Endothelial cell of umbilical vein (primary cell): Measurements from ENCODE around the gene CHAF1A. TPM values are rescaled to one million over a fixed set of nuclear protein-coding genes. Genes with fewer than 3 reads are reported as not detected.

Experiments
- BruUV-seq: library from RNA; stranded (reverse); fragments of 400-500 nt; replicated peaks from 2 replicates; lab custom pipeline; 2021; lab: Mats Ljungman, UMichigan
- CTCF ChIA-PET: fragments of 300-600, 350-600 bp; sonication (Branson Sonifier 250); formaldehyde crosslinking; loops from one replicate; lab custom pipeline; 2021; ENCODE audit warnings: antibody characterized with exemption, inconsistent platforms; lab: Charles Lee
- POLR2A ChIA-PET: fragments of 300-600, 350-600 bp; sonication (Branson Sonifier 250); formaldehyde crosslinking; loops from one replicate; lab custom pipeline; 2021; ENCODE audit warnings: antibody characterized with exemption, inconsistent platforms; lab: Charles Lee
- DNase-seq: peaks from one replicate; pipeline ENCODE4 v3.0.0-alpha.2; 2011; ENCODE audit warnings: low read depth, low spot score
- FAIRE-seq: peaks from 2 replicates; lab custom pipeline; 2011; peaks lifted over from hg19 to GRCh38; lab: Jason Lieb, UNC
- H2AFZ ChIP-seq: 2 replicates; pipeline ENCODE4 v1.6.0; 2012; ENCODE audit warnings: low read depth, low read length, control low read depth, inconsistent platforms
- H3K27ac ChIP-seq: 2 replicates; pipeline ENCODE4 v1.5.1; 2011; ENCODE audit warnings: low read depth, mild to moderate bottlenecking, control low read depth, low read length, moderate library complexity; ENCODE audit not compliant: insufficient read depth
- H3K27me3 ChIP-seq, 2 experiments: 2 replicates each; pipeline versions ENCODE4 v1.6.0 to v1.6.1; 2011; ENCODE audit warnings: low read length in 2 of 2, mixed read lengths in 1 of 2; ENCODE audit not compliant: control insufficient read depth in 2 of 2, insufficient read depth in 2 of 2
- H3K36me3 ChIP-seq, 2 experiments: 2 replicates in 1 of 2; 3 replicates in 1 of 2; pipeline ENCODE4 v1.5.1; 2011; ENCODE audit warnings: low read length in 2 of 2, mild to moderate bottlenecking in 1 of 2, moderate library complexity in 1 of 2; ENCODE audit not compliant: control insufficient read depth in 2 of 2, insufficient read depth in 2 of 2; ENCODE audit errors: extremely low read depth in 1 of 2
- H3K4me1 ChIP-seq: 3 replicates; pipeline ENCODE4 v1.5.1; 2011; ENCODE audit warnings: mild to moderate bottlenecking, low read length; ENCODE audit not compliant: control insufficient read depth, insufficient read depth; ENCODE audit errors: extremely low read depth
- H3K4me2 ChIP-seq: 2 replicates; pipeline ENCODE4 v1.6.1; 2011; ENCODE audit warnings: low read length, control low read depth, mixed read lengths; ENCODE audit not compliant: insufficient read depth
- H3K4me3 ChIP-seq, 3 experiments: fragments of 200-600 bp in 1 of 3; sonication (generic), shearing (Covaris generic) in 1 of 3; replicated peaks in 1 of 3; 2 replicates each; pipeline ENCODE4 v1.5.1; 2011 to 2016; ENCODE audit warnings: control low read depth in 3 of 3, low read length in 3 of 3, mild to moderate bottlenecking in 2 of 3, inconsistent platforms in 1 of 3, low read depth in 1 of 3, moderate library complexity in 1 of 3; ENCODE audit not compliant: insufficient read depth in 1 of 3
- H3K79me2 ChIP-seq: 2 replicates; pipeline ENCODE4 v1.6.0; 2012; ENCODE audit warnings: low read length, inconsistent platforms; ENCODE audit not compliant: control insufficient read depth, insufficient read depth
- H3K9ac ChIP-seq: replicated peaks from 2 replicates; pipeline ENCODE3; 2011; ENCODE audit warnings: low read length, control low read depth; ENCODE audit not compliant: insufficient read depth; ENCODE audit errors: extremely low read depth
- H3K9me1 ChIP-seq: replicated peaks from 3 replicates; pipeline ENCODE4 v1.6.0; 2011; ENCODE audit warnings: mild to moderate bottlenecking, low read length; ENCODE audit not compliant: control insufficient read depth, insufficient read depth; ENCODE audit errors: extremely low read depth
- H3K9me3 ChIP-seq: replicated peaks from 2 replicates; pipeline ENCODE4 v1.5.1; 2012; ENCODE audit warnings: low read length, inconsistent platforms; ENCODE audit not compliant: control insufficient read depth, insufficient read depth
- H4K20me1 ChIP-seq: replicated peaks from 2 replicates; pipeline ENCODE3; 2011; ENCODE audit warnings: mild to moderate bottlenecking, low read length; ENCODE audit not compliant: control insufficient read depth, insufficient read depth; ENCODE audit errors: extremely low read depth
- CTCF ChIP-seq, 2 donors: IDR thresholded peaks; 1 replicate in 1 of 2; 2 replicates in 1 of 2; pipeline ENCODE4 v1.5.1; 2011; ENCODE audit warnings: low read length in 2 of 2, mild to moderate bottlenecking in 2 of 2, moderate library complexity in 2 of 2, control low read depth in 1 of 2, inconsistent platforms in 1 of 2, low read depth in 1 of 2; ENCODE audit not compliant: insufficient read depth in 1 of 2; ENCODE audit errors: extremely low read depth in 1 of 2
- EZH2 ChIP-seq: IDR thresholded peaks from 2 replicates; pipeline ENCODE4 v1.6.1; 2012; ENCODE audit warnings: borderline replicate concordance, low read depth, mild to moderate bottlenecking, moderate library complexity, low read length, inconsistent platforms; ENCODE audit not compliant: severe bottlenecking
- FOS ChIP-seq: IDR thresholded peaks from 2 replicates; pipeline ENCODE4 v1.6.1; 2011; ENCODE audit warnings: mild to moderate bottlenecking, low read length, moderate library complexity, borderline replicate concordance; ENCODE audit not compliant: insufficient read depth
- GATA2 ChIP-seq: IDR thresholded peaks from 2 replicates; pipeline ENCODE4 v1.7.0; 2011; ENCODE audit warnings: low read depth, mild to moderate bottlenecking, moderate library complexity, mixed read lengths, low read length; ENCODE audit not compliant: insufficient read length, insufficient read depth
- JUN ChIP-seq: IDR thresholded peaks from 2 replicates; pipeline ENCODE4 v1.6.1; 2011; ENCODE audit warnings: borderline replicate concordance, low read depth; ENCODE audit not compliant: insufficient read length, insufficient read depth
- MAX ChIP-seq: IDR thresholded peaks from 2 replicates; pipeline ENCODE4 v1.6.1; 2011; ENCODE audit not compliant: insufficient read depth, insufficient read length
- MYC ChIP-seq: IDR thresholded peaks from one replicate; pipeline ENCODE4 v1.6.1; 2011; ENCODE audit warnings: mild to moderate bottlenecking, low read depth, low read length
- POLR2A ChIP-seq: IDR thresholded peaks from 2 replicates; pipeline ENCODE4 v1.6.1; 2012; ENCODE audit warnings: low read depth, mild to moderate bottlenecking, control low read depth, low read length
- POLR2AphosphoS5 ChIP-seq: IDR thresholded peaks from 2 replicates; pipeline ENCODE4 v1.6.1; 2012; ENCODE audit warnings: low read depth, mild to moderate bottlenecking, control low read depth, low read length, moderate library complexity; ENCODE audit not compliant: insufficient read depth
- dilution Hi-C: fragments of 300-500 bp; cut with MboI; formaldehyde crosslinking; loops from one replicate; pipeline ENCODE4 v1.15.0; 2019; ENCODE audit warnings: low sequenced_read_pairs; ENCODE audit not compliant: extremely low pct_ligation_motif_present
- intact Hi-C: fragments of 100-400 bp; cut with micrococcal nuclease; formaldehyde crosslinking; loops from one replicate; pipeline ENCODE4 v1.10.0; 2022
- polyA plus RNA-seq, 4 experiments: library from polyadenylated mRNA; depleted of rRNA in 3 of 4; stranded (reverse) in 3 of 4; unstranded in 1 of 4; fragments of >200 nt; gene quantifications; 2 replicates each; pipeline versions ENCODE4 v1.2.1 to v1.2.3, GENCODE V29; 2011 to 2012; ENCODE audit warnings: missing spikeins in 1 of 4
- total RNA-seq: library from RNA; stranded (reverse); gene quantifications from 2 replicates; pipeline ENCODE4 v1.2.3, GENCODE V29; 2021

The CHAF1A gene
- total and polyA plus RNA-seq, 2 donors (not counting 3 experiments of a cell fraction or from before 2014, with no cell fraction given), result 19.5 to 44.5 TPM

DNA sequence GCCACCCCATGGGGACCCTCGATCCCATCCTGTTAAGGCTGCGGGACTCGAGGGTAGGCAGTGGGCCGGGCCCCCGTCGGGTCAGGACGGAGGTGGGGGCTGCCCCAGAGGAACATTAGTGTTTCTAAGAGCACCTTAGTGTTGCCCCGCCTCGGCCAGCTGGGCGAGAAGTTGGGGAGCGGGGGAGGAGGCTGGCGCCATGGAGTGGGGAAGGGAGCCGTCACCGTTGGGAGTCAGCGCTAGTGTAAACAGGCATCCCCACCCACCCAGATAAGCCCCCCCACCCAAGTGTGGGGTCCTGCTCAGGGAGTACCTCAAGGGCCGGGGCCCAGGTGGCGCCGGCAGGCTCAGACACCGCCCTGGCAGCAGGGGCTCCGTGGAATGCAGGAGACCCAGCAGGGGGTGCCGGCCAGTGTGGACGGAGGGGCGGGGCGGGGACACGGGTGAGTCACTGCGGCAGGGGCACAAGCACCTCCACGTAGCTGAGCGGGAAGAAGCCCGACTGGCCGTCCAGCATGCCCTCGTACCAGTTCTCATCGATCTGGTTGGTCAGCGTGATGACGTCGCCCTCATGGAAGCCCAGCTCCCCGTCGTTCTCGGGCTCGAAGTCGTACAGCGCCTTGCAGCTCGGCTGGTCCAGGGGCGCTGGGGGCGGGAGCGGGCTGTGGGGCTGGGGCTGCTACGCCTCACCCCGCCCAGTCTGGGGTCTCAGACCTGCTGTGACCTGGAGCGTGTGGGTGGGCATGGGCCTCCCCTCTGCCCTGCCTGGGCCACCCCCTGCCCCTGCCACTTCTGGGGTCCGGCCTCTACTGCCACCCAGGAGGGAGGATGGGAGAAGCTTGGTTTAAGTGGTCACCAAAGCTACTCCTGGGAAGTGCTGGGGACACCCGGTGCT is 41.0 kb upstream of the CHAF1A start:
- CTCF ChIA-PET, result interaction anchor here (2.6 kb wide), 1 partner anchor 9 kb away, joined by 12 read pairs; no protein-coding TSS in a partner anchor
- POLR2A ChIA-PET, result no interaction called here

More for the DNA sequence above, 41.0 kb upstream of the CHAF1A start:
- BruUV-seq, result no TSS peak
- Histone ChIP-seq H3K27me3 (no peaks in the 10 kb centered on the region), H2AFZ (no peak overlapping the region), H3K4me2 (no peak overlapping the region), H3K4me1 (no peaks in the 10 kb centered on the region), H3K9me1 (no peaks in the 10 kb centered on the region), H3K4me3 (no peak overlapping the region), H3K79me2 (no peaks in the 10 kb centered on the region), H3K36me3 (peaks cover 5 to 69% of the 10 kb centered on the region in 2 experiments), H3K9me3 (no peaks in the 10 kb centered on the region), H4K20me1 (no peaks in the 10 kb centered on the region), H3K9ac (no peak overlapping the region), H3K27ac (no peak overlapping the region)
- TF ChIP-seq FOS (no peak), JUN (no peak), MAX (no peak), EZH2 (no peak), GATA2 (no peak), POLR2AphosphoS5 (no peak), MYC (no peak), CTCF (IDR thresholded peaks at IDR 0.05; ENCODE audit: extremely low read depth in 1 of 2, insufficient read depth in 1 of 2, low read depth in 1 of 2, low read length in 2 of 2) (no peak), POLR2A (no peak)
- DNase-seq, result no peak
- dilution Hi-C loops (loop anchor here (10.0 kb wide), 1 partner anchor 53 kb away; no protein-coding TSS in a partner anchor), intact Hi-C loops (no loop called here)
- no peak for FAIRE-seq
